HG02938 (cell line): Measurements from ENCODE around the gene CA5A.
"Not testable (repeated sequence)": the region's sequence is repeated elsewhere in the genome, so short reads cannot be mapped to it uniquely, and the experiment has no call there.

Experiments used
- ATAC-seq: cut with Tn5 transposase; IDR thresholded peaks from one replicate; pipeline ENCODE4 v1.9.1; 2021; ENCODE audit warnings: mild to moderate bottlenecking, moderate library complexity; ENCODE audit not compliant: unreplicated experiment

Gene CA5A

DNA sequence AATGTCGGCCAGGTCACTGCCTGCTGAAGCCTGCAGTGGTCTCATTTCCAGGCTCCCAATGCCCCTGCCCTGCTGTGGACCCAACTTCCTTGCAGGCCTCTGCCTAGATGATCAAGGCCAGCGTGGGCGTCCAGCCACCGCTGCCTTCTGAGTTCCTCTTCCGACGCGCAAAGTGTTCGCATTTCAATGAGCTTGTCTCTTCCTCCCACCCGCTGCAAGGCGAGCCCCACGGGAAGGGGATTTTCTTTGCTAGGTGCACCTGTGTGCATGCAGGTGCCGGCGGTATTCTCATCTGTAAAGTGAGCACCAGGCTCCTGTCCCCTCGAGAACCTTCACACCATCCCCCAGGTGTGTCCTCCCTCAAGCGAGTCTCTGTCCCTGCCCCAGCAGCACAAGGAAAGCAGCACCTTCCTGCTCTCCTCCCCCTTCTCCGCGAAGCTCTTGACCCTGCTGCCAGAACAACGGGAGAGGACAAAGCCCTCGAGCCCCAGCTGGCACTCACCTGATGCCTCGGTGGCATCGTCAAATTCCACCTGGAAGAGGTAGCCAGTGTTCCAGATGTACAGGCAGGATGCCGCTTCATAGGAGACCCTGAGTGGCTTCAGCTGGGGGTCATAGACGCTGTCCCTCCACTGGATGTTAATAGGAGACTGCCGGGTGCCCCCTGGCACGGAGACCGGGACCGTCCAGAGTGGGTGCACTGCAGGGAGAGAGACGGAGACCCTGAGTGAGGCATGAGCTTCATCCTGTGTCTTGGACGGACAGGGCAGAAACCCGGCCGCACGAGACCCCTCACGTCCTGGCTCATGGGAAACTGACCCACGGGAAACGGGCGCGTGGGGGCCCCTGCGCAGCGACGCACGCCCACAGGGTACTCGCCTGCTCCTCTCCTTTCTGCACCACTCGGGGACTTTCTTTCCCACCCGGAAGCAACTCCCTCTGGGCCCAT lies 9.8 kb downstream of the CA5A start:
- ATAC-seq: no peak

DNA sequence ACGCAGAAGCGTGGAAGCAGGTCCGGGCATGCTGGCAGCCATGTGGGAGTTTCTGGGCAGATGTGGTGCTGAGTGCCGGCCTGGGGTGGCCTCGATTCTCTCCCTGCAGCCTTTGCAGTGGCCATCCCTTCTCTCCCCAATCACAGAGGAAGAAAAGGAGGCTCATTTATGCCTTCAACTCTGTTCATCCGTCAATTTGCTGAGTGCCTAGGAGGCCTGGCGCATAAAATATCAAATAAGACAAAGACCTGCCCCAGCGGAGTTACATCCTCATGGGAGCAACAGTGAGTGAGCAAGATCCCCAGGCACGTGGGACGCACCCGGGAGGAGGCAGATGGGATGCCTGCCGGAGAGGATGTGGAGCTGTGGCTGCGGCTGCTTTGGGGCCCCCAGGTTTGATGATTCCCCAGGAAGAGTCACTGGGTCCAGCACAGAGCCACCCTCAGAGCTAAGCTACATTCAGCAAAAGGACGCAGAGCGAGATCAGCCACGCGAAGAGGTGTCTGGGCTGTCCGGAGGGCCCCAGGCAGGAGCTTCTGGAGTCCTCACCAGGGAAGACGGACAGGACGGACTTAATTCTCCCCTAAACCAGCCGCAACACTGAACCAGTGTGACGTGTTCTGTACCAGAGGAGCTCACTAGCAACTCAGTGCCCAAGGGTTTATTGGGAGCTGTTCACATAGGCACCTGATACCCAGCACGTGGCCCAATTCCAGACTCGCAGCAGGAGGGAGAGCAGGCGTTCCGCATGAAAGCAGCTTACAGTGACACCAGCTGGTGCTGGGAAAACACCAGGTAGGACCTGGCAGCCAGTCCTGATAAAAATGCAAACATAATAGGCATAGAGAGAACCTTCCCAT lies 11.3 kb downstream of the CA5A start:
- ATAC-seq: no peak

DNA sequence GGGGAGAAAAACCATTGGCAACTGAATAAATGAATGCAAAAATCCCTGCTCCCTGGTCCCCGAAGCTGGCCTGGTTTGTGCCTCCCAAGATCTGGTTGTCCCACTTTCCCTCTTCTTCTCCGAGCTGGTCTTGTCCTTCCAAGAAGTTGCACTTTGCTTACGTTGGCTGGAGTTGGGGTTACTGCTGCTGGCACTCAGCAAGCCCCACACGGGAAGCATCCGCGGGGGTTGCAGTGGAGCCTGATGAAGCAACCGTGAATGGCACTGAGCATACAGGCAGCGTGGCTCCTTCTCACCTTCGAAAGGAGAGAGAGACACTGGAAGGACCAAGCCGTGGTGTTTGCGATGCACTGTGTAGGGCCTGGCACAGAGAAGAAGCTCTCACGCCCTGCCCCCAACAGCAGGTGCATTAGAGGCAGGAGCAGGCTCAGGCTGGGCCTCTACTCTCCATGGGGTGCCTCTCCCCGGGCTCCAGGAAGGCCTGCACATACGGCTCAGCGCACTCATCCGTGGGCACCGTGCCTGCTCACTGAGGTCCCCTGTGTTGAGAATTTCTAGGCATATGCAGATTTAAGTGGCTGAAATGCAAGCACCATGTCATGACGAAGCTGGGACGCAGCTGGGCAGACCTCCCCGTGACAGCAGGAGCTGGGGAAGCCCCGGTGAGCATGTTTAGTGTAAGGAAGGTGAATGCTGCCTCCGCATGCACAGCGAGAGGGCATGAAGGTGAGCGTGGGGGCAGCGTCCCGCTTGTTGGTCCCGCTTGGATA lies 12.1 kb downstream of the CA5A start:
- no peak for ATAC-seq

DNA sequence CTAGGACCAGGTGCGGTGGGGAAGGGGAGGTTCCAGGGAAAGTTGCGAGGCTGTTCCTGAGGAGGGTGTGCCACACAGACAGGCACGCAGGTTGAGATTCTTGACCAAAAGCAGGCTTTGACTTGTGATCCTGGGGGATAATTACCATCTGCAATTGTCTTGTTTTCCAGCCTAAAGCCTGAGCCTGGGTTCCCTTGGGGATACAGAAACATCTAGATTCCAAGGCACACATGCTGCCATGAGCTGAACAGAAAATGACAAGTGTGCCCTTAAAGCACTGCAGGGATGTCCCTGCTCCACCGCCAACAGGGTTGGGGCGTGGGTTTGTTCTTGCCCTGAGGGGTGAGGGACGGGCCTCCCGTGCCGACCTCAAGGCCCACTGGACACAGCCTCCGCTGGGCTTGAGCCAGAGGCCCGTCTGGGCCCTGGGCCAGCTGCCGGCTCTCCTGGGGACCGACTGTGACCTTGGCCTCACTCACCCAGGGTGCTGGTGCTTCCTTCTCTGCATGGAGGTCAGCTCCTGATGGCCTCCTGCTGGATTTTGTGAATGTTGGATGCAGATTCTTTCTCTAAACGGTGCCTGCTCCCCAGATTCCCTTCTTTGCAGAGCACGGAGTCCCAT lies 14.0 kb downstream of the CA5A start:
- no peak for ATAC-seq

DNA sequence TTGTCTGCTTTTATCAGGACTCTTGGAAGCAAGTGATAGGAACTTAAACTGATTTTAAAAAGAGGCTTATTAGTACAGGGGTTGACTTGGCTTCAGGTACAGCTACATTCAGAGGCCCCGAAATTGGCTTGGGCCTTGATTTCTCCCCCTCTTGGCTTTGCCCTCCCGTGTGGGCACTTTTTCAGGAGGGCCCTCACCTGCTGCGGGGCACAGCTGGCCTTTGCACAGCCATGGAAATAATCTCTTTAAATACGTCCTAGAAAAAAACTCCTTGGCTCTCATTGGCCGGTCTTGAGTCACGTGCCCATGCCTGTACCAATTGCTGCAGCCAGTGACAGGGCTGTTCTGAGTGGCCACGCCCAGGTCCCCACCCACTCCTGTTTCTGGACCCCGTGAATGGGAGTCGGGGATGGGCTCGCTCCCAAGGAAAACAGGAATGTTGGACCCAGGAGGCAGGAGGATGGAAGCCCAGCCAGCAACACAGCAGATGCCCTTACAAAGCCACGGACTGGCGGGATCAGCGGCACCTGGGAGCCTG lies 15.0 kb downstream of the CA5A start:
- no peak for ATAC-seq

DNA sequence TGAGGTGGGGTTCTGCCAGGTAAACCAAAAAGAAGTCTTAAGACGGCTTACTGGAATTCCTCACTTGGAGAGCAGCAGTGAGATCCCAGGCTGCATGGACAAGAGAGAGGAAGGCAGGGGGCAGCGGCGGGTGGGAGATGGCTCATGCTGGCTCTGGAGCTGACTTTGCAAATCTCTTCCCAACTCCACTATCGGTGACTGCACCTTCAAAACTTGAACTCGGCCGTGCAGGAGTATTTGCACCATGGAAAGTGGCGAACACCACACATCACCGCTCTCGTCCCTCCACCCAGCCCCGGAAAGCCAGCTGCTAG lies 16.7 kb downstream of the CA5A start:
- ATAC-seq: no peak

DNA sequence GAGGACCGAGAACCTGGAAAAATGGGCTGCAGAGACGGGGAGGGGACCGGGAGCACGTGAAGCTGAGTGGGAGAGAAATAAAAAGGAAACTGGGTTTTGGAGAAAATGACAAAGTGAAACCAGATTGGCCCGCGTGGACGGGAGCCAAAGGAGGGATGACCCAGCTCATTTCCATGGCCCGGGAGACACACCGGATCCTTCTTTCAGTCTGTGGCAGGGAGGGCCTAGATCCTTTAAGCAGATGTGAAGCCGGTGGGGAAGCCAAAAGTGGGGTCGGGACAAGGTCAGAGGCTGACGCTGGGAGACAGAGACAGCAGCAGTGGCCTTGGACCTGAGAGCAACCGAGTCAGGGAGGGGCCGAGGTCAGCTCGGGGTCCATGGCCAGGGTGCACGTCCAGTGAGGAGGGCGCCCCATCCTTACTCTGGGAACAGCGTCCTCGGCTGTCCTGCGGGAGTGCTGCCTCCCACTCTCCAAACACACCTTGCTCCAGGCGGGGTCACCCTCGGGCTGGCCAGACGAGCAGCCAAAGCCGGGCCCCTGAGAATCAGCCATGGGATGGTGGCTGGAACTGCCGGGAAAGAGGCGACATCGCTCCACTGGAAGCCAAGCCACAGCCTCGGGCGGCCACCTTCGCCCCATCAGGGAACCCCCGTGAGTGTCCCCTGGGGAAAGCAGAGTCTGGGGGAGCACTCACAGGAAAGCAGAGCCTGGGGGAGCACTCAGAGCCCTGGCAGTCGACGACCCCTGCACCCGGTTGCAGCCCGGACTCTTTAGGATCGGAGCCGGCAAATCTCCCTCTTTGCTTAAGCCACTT lies 17.3 kb downstream of the CA5A start:
- no peak for ATAC-seq

DNA sequence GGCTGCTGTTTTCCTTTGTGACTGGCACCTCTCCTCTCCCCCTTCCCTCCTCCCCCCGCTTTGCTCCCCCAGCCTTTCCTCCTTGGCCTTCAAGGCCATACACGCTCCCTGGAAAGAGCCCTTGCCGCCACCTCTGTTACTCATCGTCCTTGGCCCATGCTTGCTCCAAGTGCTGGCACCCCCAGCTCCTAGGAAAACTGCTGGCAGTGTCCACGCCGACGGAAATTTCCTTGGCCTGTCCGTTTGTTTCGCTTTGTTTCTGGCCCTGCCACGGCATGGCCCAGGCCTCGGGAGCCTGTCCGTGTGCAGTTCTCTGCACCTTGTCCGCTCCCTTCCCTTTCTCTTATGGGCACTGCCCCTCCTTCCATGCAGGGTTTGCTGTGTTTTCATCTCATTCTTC lies 18.0 kb downstream of the CA5A start:
- no peak for ATAC-seq

DNA sequence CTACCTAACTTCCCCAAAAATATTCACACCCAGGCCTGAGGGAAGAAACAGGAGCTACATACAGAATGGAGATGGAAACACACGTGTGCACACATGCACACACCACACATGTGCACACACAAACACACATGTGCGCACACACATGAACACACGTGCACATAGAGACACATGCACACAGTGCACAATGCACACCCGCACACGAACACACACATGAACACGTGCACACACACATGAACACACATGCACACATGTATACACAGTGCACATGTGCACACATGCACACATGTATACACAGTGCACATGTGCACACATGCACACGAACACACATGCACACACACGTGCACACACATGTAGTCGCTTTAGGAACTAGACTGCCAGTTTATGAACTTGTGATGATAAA lies 18.8 kb downstream of the CA5A start:
- no peak for ATAC-seq

DNA sequence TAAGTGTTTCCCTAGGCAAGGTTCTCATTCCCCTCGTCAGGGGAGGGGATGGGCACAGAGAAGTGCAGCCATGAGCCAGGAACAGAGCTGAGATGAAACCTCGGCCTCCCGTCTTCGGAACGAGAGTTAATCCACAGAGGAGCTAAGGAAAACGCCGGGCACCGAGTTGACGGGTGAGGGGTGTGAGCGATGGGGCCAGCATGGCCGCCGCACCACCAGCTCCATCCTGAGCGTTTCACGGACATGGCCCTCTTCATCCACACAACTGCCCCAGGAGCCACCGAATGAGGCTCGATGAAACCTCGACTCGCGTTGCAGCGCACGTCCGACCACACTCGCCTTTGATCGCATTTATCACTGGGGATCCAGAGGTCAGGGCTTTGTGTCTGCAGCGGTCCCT lies 21.5 kb downstream of the CA5A start:
- ATAC-seq: no peak

DNA sequence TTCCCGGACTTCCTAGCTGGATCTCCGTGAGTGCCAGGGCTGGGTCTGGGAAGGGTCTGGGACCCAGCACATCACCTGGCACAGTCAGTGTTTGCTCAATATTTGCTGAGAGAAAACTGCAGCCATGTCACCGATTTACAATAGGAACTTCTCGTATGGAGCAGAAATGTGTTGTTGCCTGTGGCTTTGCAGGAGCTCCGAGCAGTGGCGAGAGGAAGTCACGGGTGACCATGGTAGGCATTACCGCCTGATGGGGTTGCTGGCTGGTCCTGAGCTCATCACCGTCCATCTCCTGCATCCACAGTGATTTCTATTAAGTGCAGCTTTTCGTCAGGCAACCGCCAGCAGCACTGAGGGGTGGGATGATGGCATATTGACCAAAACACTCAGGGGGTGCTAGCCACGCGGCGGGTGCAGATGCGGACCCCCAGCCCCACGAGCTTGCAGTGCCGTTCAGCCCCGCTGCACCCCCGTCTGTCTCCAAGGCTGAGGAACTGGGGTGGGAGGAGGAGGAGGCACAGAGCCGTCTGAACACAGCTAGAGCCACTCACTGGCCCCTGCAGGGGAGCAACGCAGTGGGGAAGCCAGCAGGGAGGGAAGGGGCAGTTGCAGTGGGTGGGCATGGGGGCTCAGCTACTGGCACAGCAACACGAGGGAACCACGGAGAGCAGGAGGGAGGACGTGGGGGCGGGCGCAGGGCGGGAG lies 22.2 kb downstream of the CA5A start:
- ATAC-seq: not testable (repeated sequence)

DNA sequence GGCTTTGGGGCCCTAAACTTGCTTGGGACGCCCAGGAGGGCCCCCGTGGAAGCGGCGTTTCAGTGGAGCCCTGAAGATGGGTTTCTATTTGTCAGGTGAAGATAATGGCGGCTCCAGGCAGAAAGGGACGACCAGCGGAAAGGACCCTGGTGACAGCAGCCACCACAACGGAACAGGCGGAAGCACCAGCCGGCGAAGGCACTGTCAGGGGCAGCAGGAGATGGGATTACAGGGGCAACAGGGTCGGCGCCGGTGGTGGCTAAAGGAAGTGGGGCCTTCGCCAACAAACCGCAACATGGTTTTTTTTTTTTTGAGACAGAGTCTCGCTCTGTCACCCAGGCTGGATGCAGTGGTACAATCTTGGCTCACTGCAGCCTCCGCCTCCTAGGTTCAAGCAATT lies 23.6 kb downstream of the CA5A start:
- ATAC-seq: not testable (repeated sequence)

DNA sequence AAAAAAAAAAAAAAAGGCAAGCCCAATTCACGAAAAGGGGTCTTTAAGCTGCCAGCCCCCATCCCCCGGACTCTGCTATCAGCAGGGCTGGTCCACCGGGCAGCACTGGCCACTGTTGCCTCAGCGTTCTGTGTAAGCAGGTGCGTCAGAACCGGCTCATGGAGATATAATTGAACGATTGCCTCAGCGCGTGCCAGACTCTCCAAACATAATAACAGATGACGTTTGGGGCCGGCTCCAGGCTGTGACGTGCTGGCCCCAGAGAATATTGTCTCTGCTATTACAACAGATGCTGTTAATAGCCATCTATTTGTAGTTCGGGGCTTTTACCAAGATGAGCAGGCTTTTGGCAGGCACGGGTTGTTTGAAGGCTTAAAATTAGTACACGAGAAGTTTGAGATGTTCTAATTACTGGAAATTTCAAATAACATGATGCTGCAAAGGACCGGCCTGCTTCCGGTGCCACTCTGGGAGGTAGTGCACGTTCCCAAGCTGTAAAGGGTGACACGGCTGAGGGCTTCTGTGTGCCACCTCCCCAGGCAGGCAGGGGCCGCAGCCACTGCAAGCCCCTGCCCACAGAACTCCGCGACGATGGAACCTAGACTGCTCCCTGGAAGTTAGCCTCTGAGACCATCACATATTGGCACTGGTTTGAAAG lies 25.1 kb downstream of the CA5A start:
- not testable (repeated sequence) for ATAC-seq

DNA sequence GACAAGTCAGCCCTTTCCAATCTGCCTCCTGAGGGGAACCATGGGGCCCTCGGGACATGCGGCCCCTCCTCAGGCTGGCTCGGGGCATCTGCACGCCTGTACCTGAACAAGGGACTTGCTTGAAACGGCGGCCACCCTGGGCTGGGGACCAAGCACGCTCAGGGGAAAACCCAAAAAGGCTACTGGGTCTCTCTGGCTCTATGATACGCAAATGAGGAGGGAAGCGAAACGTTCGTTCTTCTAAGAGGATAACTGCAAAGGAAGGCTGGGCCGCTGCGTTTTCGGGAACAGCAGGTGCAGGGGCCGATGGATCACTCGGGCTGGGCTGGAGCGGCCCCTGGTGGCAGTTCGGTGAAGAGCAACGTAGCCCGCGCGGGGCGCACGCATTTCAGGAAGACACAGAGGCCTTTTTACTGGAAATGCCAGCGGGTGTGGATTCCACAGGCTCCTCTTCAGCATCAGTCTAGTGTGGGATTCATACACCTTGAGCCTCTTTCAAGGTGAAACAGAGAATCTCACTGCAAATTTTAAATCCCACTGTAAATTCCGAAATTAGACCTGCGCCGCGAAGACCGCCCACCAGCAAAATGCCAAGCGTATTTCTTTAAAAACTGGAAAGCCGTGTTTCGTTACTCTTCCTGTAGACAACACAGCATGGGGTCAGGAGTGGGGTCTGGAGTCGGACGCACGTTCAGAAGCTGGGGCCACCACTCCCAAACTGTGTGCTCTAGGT lies 27.0 kb downstream of the CA5A start:
- peak; percentile 65 for ATAC-seq

DNA sequence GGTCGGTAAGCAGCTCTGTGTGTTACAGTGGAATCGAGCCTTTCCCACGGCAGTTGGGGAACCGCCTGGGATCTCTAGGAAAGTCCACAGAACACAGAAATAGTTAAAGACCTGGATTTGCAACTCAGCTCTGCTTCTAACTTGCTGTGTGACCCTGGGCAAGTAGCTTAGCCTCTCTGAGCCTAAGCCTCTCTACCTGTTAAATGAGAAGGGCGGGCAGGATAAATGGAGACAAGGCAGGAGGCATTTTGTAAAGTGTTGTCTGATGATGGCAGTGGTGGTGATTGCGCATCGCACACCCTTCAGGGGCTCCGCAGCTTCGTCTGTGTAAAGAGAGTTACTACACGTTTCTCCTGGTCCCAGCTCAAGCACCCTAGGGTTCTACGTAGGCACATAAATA lies 28.2 kb downstream of the CA5A start:
- not testable (repeated sequence) for ATAC-seq

DNA sequence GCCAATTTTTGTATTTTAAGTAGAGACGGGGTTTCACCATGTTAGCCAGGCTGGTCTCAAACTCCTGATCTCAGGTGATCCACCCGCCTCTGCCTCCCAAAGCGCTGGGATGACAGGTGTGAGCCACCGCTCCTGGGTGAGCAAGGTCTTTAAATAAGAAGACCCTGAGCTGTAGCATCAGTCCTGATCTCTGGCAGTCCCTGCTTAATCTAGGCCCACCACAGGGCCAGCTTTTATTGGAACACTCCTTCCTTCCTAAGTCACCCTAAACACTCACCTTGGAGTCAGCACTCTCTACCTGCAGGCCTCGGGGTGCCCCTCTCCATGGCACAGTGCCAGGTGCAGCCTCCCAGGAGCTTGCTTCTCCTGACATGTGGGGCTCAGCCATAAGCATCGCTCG lies 30.8 kb downstream of the CA5A start:
- ATAC-seq: not testable (repeated sequence)

DNA sequence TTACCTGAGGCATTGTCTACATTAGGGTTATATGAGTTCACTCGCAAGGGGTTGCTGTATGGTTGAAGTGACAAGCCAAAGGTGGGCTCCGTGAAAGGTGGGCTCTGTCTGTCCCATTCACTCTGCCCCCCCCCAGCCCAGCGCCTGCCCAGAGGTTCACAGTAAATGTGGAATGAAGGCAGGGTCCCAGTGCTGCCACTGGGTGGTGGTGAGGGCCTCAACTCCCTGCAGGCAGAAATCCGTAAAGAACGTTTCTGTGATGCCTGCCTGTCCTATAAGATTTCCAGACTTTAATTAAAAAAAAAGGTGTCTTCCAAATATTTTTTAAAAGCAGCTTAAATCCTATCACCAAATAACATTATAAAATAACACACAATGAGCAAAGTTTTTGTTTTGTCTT lies 31.4 kb downstream of the CA5A start:
- ATAC-seq: not testable (repeated sequence)

DNA sequence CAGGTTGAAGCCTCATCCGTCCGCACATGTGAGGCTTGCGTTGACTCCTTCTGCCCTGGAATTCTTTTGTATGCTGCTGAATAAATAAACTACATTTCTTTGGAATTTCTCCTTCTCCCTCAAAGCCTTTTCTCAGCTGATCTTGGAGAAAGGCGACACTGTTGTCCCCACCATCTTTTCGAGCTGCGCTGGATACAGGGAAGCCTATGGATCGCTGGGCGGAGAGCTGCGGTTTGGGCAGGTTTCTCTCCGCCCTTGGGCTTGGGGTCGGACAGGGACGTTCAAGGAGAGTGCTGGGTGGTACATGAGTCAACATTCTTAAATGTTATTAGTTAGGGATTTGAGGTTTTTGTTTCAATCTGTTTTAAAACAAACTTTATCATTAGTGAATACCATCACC lies 35.8 kb downstream of the CA5A start:
- ATAC-seq: not testable (repeated sequence)
